HG02763 (cell line): Measurements from ENCODE around the gene IPMK.
"Not testable (repeated sequence)": the region's sequence is repeated elsewhere in the genome, so short reads cannot be mapped to it uniquely, and the experiment has no call there.

ENCODE experiments used
- ATAC-seq: cut with Tn5 transposase; IDR thresholded peaks from one replicate; pipeline ENCODE4 v1.9.1; 2021; ENCODE audit warnings: mild to moderate bottlenecking, moderate library complexity; ENCODE audit not compliant: unreplicated experiment

IPMK gene

DNA sequence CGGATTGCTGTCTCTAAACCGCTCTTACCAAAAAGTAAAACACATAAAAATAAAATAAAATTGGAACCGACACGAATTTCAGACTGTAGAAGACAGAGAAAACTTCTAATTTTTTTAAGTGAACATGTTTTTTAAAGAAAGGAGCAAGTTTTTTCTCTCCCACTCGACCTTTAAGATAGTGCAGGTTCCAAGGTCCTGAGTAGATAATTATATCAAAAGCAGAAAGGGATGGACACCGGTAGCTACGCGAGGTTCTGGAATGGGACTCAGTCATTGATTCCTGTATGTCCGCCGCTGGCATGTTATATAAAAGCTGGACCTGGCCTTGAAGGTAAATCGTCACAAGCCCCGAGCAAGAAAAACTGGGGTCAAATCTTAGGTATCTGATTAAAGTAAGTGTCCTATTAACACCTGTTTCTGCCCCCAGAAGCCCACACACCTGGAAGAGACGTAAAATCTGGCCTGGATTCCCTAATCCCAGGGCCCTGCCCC is 806 bp upstream of the IPMK start:
- peak; percentile 0 for ATAC-seq

DNA sequence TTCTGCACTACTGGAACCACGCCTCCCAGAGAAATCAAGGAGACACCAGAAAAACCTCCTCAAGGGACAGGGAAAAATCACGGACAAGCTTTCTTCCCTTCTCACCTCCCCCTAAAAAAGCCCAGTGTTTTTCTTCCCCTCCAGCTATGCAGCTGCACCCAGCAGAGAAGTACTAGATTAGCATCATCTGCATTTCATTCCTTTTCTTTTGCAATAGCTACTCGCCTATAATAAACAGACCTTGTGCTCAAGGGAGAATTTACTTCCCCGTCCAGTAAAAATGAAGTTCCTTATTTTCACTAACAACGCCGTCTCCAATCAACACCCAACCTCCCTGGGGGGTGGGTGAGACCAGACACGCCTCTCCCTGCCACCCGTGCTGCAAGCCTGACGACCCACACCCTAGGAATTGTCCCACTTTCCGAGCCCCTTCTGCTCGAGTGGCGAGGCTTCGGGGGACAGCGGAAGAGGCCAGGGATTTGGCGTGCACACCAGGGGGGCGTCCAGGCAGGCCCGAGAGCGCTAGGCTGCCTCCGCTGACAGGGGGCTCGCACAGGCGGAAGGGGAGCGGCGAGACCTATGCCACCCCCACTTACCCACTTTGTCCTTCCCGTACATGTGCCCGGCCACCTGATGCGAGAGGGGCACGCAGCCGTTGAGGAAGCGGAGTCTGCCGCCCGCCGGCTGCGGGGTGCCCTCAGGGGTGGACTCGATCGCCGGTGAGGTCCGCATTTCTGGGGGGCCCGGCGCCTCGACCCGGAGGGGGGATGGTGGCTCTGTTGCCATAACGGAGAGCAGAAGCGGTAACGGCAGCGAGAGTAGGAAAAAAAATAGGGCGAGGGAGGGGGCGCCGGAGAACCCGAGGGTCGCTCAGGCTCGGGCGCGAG is 625 bp downstream of the IPMK start:
- peak; percentile 4 for ATAC-seq

DNA sequence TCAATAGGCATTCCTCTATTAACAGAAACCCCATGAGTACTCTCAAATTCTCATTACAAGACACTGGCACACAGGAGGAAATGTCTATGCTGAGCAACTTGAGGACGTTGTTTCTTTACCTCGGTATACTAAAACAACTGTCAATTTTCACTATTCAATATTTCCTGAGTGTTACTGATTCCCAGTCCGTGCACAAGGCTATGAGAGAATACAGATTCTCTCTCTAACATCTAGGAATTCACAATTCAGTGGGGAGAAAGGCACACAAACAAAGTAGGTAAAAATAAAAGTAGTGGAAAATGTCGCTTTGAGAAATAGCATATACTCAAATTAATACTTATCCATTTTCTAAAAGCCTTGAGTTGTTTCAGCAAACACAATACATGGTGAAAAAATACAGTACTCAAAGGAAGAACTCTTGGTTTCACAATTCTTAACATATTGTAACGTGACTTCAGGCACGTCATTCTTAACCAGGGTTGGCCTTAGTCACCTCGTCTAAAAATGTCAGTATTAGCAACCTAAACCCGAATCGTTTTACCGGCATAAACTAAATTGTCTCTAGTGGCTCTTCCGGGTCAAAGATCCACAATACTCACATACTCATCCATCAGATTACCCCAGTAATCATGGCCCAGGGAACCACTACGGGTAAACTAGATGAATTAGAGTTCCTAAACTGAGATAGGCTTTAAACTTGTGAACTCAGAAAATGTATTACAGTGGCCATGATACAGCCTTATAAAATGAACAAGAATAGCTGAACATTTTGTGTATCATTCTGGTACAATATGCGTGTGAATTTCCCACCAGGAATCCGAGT is 1.5 kb downstream of the IPMK start:
- ATAC-seq = peak; percentile 8

DNA sequence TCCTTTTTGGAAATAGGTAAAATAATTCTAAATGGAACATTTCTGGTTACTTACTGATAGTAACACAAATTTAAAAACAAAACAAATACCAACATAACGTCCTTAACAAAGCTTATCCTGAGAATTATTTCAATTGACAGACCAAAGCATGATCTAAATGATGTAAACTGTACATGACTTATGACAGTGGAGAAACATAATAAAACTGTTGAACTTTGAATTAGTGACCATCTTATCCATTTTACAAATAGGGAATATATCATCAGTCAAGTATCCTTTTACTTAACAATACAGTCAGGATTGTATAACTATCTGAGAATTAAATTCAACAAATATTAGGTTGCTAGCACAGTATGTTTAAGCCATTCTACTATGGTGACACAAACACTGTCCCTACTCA is 2.4 kb downstream of the IPMK start:
- ATAC-seq = no peak

DNA sequence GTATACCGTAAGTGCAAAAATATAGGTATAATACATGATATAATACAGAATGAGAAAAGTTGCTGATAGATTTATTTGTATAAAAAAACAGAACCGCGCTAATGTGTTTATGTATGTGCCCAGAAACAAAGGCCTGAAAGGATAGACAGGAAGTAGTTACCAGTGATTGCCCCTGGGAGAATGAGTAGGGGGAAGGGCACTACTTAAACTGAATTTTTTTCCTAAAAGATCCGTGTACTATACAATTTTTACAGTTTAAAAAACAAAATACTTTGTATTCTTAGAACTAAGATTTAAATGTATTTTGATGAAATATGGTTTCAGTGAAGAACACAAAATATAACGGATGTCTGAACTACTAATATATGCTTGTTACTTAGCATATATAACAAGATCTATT is 2.9 kb downstream of the IPMK start:
- ATAC-seq = no peak

DNA sequence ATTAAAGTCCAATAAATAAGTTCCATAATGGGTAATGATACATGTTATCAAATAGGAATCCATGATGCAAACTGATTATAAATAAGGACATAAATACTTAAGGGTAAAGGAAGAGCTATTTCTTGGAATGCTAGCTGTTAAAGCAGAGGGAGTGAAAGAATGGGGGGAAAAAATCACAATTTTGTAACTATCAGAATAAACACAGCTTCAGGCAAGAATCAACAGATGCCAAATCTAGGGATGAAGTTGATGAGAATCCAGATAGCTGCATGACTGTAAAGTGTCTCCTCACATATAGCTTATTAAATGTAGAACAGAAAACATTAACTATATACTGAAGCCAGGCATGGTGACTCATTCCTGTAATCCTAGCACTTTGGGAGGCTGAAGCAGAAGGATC is 4.9 kb downstream of the IPMK start:
- no peak for ATAC-seq

DNA sequence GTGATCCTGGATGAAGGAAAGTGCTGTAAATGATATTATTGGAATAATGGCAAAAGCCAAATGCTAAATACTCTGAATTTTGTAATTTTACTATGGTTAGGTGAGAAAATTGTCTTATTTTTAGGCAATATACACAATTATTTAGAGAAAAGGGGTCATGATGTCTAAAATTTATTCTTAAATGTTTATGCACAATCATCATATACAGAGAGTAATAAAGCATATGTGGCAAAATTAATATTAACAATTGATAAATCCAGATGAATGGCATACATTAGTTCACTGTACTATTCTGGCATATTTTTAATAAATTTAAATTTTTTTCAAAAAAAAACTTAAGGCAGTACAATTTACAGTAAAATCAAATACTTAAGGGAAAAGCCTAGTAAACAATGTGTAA is 7.4 kb downstream of the IPMK start:
- no peak for ATAC-seq

DNA sequence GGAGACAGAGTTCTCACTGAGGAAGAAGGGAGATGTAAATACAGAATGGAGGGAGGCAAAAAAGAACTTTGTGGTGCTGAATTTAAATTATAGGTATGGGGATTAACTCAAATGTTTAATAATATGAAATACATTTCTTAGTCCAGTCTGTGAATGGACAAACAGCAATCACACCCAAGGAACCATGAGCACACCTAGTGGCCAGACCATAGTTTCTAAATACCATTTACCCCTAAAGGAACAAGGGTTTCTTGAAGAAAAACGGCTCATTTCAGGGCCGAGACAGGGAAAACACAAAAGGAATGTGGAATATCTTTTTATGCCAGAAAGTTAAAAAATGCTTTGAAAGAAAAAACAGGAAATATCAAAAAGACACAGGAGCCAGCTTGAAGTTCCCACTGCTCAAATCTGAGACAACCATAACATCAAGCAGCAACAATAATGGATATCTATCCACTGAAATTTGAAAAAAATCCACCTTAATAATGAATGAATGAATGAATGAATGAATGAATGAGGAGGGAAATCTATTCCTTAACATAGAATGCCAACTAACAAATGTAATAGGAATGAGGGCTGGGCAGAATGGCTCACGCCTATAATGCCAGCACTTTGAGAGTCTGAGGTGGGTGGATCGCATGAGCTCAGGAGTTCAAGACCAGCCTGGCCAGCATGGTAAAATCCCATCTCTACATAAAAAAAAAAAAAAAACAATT is 8.6 kb downstream of the IPMK start:
- ATAC-seq = no peak

DNA sequence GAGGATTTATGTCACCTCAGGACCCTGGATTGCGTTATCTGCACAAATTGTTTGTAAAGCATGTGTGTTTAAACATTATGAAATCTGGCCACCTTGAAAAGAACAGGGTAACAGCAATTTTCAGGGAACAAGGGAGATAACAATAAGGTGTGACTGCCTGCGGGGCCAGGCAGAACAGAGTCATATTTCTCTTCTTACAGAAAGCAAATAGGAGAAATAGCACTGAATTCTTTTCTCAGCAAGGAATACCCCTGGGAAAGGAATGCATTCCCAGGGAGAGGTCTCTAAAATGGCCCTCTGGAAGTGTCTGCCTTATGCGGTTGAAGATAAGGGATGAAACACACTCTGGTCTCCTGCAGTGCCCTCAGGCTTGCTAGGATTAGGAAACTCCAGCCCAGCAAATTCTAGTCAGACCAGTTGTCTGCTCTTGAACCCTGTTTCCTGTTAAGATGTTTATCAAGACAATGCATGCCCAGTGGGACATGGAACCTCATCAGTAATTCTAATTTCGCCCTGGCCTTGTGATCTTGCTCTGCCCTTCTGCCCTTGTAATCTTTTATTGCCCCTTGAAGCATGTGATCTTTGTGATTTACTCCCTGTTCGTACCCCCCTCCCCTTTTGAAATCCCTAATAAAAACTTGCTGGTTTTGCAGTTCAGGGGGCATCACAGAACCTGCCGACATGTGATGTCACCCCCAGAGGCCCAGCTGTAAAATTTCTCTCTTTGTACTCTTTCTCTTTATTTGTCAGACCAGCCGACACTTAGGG is 11.5 kb downstream of the IPMK start:
- ATAC-seq = not testable (repeated sequence)

DNA sequence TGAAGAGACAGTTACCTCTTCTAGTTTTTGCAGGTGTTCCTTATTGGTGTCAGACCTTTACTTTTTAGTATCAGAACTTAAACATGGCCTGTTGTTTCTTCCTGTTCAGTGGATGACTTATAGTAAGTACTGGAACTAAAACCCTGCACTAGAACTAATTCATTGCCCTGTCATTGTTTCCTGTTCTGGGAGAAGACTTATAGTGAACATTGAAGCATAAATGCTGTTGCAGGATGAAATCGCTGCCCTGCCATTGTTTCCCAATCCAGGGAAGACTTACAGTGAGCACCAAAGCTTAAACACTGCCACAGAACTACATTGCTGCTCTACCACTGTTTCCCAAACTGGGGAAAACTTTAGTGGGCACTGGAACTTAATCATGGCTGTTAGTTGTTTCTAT is 13.1 kb downstream of the IPMK start:
- no peak for ATAC-seq

DNA sequence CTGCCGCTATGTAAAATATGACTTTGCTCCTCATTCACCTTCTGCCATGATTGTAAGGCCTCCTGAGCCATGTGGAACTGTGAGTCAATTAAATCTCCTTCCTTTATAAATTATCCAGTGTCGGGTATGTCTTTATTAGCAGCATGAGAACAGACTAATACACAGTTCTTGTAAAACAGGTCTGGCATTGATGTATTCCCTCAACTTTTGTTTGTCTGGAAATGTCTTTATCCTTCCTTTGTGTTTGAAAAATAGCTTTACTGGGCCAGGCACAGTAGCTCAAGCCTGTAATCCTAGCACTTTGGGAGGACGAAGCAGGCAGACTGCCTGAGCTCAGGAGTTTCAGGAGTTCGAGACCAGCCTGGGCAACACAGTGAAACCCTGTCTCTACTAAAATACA is 14.5 kb downstream of the IPMK start:
- ATAC-seq = no peak

DNA sequence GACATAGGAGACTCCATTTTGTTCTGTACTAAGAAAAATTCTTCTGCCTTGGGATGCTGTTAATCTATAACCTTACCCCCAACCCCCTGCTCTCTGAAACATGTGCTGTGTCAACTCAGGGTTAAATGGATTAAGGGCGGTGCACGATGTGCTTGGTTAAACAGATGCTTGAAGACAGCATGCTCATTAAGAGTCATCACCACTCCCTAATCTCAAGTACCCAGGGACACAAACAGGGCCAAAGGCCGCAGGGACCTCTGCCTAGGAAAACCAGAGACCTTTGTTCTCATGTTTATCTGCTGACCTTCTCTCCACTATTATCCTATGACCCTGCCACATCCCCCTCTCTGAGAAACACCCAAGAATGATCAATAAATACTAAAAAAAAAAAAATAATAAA is 23.0 kb downstream of the IPMK start:
- not testable (repeated sequence) for ATAC-seq

DNA sequence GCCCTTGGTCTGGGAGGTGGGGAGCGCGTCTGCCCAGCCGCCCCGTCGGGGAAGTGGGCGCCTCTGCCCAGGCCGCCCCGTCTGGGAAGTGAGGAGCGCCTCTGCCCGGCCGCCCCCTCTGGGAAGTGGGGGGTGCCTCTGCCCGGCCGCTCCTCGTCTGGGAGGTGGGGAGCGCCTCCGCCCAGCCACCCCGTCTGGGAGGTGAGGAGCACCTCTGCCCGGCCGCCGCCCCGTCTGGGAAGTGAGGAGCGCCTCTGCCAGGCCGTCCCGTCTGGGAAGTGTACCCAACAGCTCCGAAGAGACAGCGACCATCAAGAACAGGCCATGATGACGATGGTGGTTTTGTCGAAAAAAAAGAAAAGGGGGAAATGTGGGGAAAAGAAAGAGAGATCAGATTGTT is 23.5 kb downstream of the IPMK start:
- ATAC-seq = not testable (repeated sequence)

DNA sequence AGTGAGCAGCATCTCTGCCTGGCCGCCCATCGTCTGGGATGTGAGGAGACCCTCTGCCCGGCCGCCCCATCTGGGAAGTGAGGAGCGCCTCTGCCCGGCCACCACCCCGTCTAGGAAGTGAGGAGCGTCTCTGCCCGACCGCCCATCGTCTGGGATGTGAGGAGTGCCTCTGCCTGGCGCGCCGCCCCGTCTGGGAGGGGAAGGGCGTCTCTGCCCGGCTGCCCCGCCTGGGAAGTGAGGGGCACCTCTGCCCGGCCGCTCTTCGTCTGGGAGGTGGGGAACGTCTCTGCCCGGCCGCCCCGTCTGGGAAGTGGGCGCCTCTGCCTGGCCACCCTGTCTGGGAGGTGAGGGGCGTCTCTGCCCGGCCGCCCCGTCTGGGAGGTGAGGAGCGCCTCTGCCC is 23.9 kb downstream of the IPMK start:
- not testable (repeated sequence) for ATAC-seq

DNA sequence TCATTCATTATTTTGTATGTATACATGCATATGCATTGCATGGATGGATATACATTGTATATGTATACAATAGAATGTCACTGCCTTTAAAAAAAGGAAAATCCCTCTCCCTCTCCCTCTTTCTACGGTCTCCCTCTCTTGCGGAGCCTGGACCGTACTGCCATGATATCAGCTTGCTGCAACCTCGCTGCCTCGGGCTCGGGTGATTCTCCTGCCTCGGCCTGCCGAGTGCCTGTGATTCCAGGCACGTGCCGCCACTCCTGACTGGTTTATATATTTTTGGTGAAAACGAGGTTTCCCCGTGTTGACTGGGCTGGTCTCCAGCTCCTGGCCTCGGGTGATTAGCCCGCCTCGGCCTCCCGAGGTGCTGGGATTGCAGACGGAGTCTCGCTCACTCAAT is 24.4 kb downstream of the IPMK start:
- no peak for ATAC-seq

DNA sequence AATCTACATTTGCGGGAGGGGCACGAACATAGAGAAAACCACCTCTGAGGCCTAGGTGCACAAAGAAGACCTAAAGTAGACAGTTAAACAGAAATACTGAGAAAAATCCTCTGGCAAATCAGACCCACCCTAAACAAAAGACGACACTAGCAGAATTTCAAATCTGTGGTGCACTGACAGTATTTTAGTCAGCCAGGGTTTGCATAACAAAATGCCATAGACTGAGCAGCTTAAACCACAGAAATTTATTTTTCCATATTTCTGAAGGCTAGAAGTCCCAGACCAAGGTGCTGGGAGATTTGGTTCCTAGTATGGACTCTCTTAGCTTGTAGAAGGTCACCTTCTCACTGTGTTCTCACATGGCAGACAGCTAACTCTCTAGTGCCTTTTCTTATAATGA is 26.3 kb downstream of the IPMK start:
- no peak for ATAC-seq

DNA sequence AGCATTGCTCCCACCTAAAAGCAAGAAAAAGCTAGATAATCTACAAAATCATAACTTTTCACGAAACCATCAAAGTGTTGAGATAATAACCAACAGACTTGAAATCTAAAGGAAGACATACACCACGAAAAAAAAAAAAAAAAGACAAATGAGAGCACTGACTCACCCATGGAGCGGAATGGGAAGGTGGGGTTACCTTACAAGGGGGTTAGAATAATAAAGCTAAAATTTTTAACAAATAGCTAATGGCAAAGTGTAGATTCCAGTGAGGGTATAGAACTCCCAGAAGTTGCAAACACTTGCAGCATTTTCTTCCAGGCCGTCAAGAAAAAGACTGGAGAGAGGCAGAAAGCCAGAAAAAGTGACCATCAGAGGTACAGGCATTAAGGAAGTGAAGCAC is 27.2 kb downstream of the IPMK start:
- no peak for ATAC-seq

DNA sequence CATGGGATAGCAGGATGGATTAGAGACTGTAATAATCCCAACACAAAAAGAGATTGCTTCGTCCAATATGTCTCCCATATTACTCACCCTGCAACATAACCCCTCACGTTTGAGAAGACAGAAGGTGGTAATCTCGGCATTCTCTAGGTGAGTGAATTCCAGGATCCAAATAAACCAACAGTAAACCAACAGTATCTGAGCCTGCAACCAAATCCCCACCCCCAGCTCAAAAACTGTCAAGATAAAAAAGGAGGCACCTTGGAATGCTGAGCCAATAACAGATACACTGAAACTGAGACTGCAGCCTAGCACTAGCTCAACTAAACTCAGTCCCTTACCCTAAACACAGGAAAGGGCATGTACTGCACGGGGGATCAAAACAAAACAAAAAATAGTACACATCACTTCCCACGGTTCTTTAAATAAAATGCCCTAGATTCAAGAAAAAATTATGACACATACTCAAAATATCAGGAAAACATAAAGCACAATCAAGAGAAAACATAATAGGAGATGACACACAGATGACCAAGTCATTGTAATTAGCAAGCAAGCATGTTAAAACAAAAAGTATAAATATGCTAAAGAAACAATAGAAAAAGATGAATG is 28.0 kb downstream of the IPMK start:
- ATAC-seq = no peak

DNA sequence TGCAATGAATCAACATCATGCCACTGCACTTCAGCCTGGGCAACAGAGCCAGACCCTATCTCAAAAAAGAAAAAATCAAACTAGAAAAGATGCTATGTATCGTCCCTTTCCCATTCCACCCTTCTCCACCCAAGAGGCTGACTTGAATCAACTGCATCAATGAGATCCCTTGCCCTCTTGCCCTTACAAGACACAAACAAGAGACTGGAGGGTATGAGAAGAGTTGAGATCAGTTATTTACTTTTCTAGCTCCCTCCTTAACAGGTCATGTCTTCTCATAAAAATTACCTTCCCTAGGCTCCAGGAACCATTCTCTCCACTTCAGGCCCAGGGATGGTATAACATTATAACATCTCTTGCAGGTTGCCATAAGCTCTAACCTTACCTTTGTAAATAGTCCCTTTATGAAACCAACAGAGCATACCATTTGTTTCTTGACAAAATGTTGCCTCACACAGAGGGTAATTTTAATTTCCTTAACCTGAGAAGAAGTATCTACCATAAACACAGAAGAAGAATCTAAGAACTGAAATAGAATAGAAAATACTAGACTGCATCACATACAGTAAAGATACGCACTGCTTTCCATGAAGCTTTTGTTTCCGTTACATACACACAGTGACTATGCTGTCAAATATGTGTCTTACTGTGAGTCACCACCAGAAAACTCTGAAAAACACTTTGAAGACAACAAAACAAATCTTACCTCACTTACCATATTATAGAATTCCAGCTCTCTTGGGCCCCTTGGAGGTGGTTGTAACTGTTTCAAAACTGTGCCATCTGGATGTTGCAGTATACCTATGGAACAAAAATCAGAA is 30.5 kb downstream of the IPMK start:
- ATAC-seq = no peak
